GM23338 (cell line): ENCODE measurements around the gene KLHL25. TPM values are rescaled to one million over a fixed set of nuclear protein-coding genes. Genes with fewer than 3 reads are reported as not detected.

ENCODE experiments used
- ATAC-seq: fragments of 200-7000 bp; cut with Tn5 transposase; 3 replicates; pipeline ENCODE4 v1.9.1; 2020
- DNase-seq: peaks from one replicate; pipeline ENCODE4 v3.0.0-alpha.2; 2015; ENCODE audit warnings: low spot score
- H2AFZ ChIP-seq: fragments of 200-600 bp; sonication (generic); 2 replicates; pipeline ENCODE4 v1.8.0; 2016; ENCODE audit warnings: antibody characterized with exemption, mild to moderate bottlenecking, moderate library complexity
- H3F3A ChIP-seq: fragments of 200-600 bp; sonication (generic); replicated peaks from 2 replicates; pipeline ENCODE4 v1.8.0; 2017; ENCODE audit warnings: antibody characterized with exemption, mixed run types, low read depth
- H3K27ac ChIP-seq: fragments of 200-600 bp; sonication (generic); 2 replicates; pipeline ENCODE4 v1.6.1; 2016; ENCODE audit warnings: low read depth
- H3K27me3 ChIP-seq: fragments of 200-600 bp; sonication (generic); 2 replicates; pipeline ENCODE4 v1.8.0; 2016; ENCODE audit warnings: mild to moderate bottlenecking, mixed run types, moderate library complexity; ENCODE audit not compliant: insufficient read depth
- H3K36me3 ChIP-seq: fragments of 200-600 bp; sonication (generic); 2 replicates; pipeline ENCODE4 v1.8.0; 2016; ENCODE audit warnings: mild to moderate bottlenecking; ENCODE audit not compliant: insufficient read depth
- H3K4me1 ChIP-seq: fragments of 200-600 bp; sonication (generic); 2 replicates; pipeline ENCODE4 v1.8.0; 2016; ENCODE audit warnings: mild to moderate bottlenecking, moderate library complexity; ENCODE audit not compliant: insufficient read depth
- H3K4me2 ChIP-seq: fragments of 200-600 bp; sonication (generic); 2 replicates; pipeline ENCODE4 v1.7.1; 2017; ENCODE audit warnings: mixed run types
- H3K4me3 ChIP-seq: fragments of 200-600 bp; sonication (generic); 2 replicates; pipeline ENCODE4 v1.6.1; 2016; ENCODE audit warnings: mixed run types
- H3K79me2 ChIP-seq: fragments of 200-600 bp; sonication (generic); replicated peaks from 2 replicates; pipeline ENCODE4 v1.8.0; 2017; ENCODE audit warnings: mild to moderate bottlenecking; ENCODE audit not compliant: insufficient read depth
- H3K9me2 ChIP-seq: fragments of 200-600 bp; sonication (generic); 2 replicates; pipeline ENCODE4 v1.8.0; 2017; ENCODE audit not compliant: insufficient read depth
- H4K20me1 ChIP-seq: fragments of 200-600 bp; sonication (generic); replicated peaks from 2 replicates; pipeline ENCODE4 v1.8.0; 2017; ENCODE audit warnings: mild to moderate bottlenecking; ENCODE audit not compliant: insufficient read depth
- H3K27ac Mint-ChIP-seq: 2 replicates; pipeline ENCODE4 v1.8.0; 2020; ENCODE audit warnings: inconsistent platforms, mild to moderate bottlenecking, moderate library complexity, mixed read lengths
- H3K27me3 Mint-ChIP-seq: 3 replicates; pipeline ENCODE4 v1.8.0; 2022; ENCODE audit warnings: low read depth, mild to moderate bottlenecking, moderate library complexity, mixed read lengths, inconsistent platforms; ENCODE audit not compliant: insufficient read depth, poor library complexity
- H3K36me3 Mint-ChIP-seq: 3 replicates; pipeline ENCODE4 v1.8.0; 2021; ENCODE audit warnings: low read depth, mild to moderate bottlenecking, inconsistent platforms, moderate library complexity, mixed read lengths
- H3K4me1 Mint-ChIP-seq: 3 replicates; pipeline ENCODE4 v1.8.0; 2020; ENCODE audit warnings: mild to moderate bottlenecking, inconsistent platforms, mixed read lengths
- H3K4me3 Mint-ChIP-seq: 3 replicates; pipeline ENCODE4 v1.8.0; 2021; ENCODE audit warnings: moderate library complexity, mild to moderate bottlenecking, inconsistent platforms, mixed read lengths
- H3K9me3 Mint-ChIP-seq: 3 replicates; pipeline ENCODE4 v1.8.0; 2020; ENCODE audit warnings: moderate library complexity, mild to moderate bottlenecking, inconsistent platforms, mixed read lengths
- CTCF ChIP-seq, 2 experiments: fragments of 200-600 bp in 1 of 2; sonication (generic) in 1 of 2; conservative IDR thresholded peaks; 2 replicates each; pipeline versions ENCODE4 v1.5.1 to v1.6.1; 2016 to 2017; ENCODE audit warnings: antibody characterized with exemption in 2 of 2, low read depth in 2 of 2, mild to moderate bottlenecking in 2 of 2, moderate library complexity in 1 of 2
- ETS1 ChIP-seq: IDR thresholded peaks from 2 replicates; pipeline ENCODE4 v1.6.1; 2016; ENCODE audit warnings: antibody characterized with exemption
- EZH2 ChIP-seq: fragments of 200-600 bp; sonication (generic); IDR thresholded peaks from one replicate; pipeline ENCODE4 v1.8.0; 2017; ENCODE audit warnings: antibody characterized with exemption, mild to moderate bottlenecking, low read depth; ENCODE audit not compliant: unreplicated experiment
- EZH2phosphoT487 ChIP-seq: fragments of 200-600 bp; sonication (generic); IDR thresholded peaks from one replicate; pipeline ENCODE4 v1.8.1; 2018; ENCODE audit warnings: antibody characterized with exemption; ENCODE audit not compliant: unreplicated experiment
- JUNB ChIP-seq: IDR thresholded peaks from one replicate; pipeline ENCODE4 v1.6.1; 2016; ENCODE audit warnings: antibody characterized with exemption; ENCODE audit not compliant: unreplicated experiment
- NANOG ChIP-seq: IDR thresholded peaks from 2 replicates; pipeline ENCODE4 v1.6.1; 2016; ENCODE audit warnings: antibody characterized with exemption, borderline replicate concordance
- POLR2AphosphoS5 ChIP-seq: IDR thresholded peaks from 2 replicates; pipeline ENCODE4 v1.6.1; 2016; ENCODE audit warnings: antibody characterized with exemption, low read depth
- ZNF331 ChIP-seq: fragments of 250-450 bp; sonication (Bioruptor Pico); IDR thresholded peaks from 2 replicates; pipeline ENCODE4 v1.5.0; 2020; ENCODE audit warnings: low read depth, mild to moderate bottlenecking, moderate library complexity
- ZNF462 ChIP-seq: fragments of 250-450 bp; sonication (Bioruptor Pico); IDR thresholded peaks from 2 replicates; pipeline ENCODE4 v1.5.0; 2020; ENCODE audit warnings: mild to moderate bottlenecking, moderate library complexity
- polyA plus RNA-seq: library from polyadenylated mRNA; unstranded; fragments of >200 nt; fragmentation: Nextera tagmentation; extraction: Ambion mirVana; gene quantifications from 2 replicates; pipeline ENCODE4 v1.2.1, GENCODE V29; 2016
- total RNA-seq: library from RNA; depleted of rRNA; stranded (reverse); fragments of >200 nt; shearing (Covaris generic); gene quantifications from 2 replicates; pipeline ENCODE4 v1.2.3, GENCODE V29; 2014

KLHL25 gene
- total and polyA plus RNA-seq, 2 experiments from 2014 or later: 5.2 to 28.5 TPM

- Histone ChIP-seq H3K4me3 (no peak overlapping the region), H3K4me2 (no peak overlapping the region), H3K4me1 (peaks cover 21% of the 10 kb centered on the region), H3F3A (peaks cover 15% of the 10 kb centered on the region), H3K36me3 (no peaks in the 10 kb centered on the region; the same call in 1 of the 2 replicates), H4K20me1 (peaks cover 3% of the 10 kb centered on the region), H3K27ac (no peak overlapping the region), H3K27me3 (no peaks in the 10 kb centered on the region), H3K9me2 (no peaks in the 10 kb centered on the region), H2AFZ (no peak overlapping the region), H3K79me2 (no peaks in the 10 kb centered on the region)
- Mint-ChIP-seq H3K27me3 (peaks cover 13% of the 10 kb centered on the region), H3K4me1 (peaks cover 35% of the 10 kb centered on the region), H3K36me3 (peaks cover 27% of the 10 kb centered on the region), H3K9me3 (no peaks in the 10 kb centered on the region), H3K27ac (no peak overlapping the region), H3K4me3 (no peak overlapping the region)
- ATAC-seq (no peak), DNase-seq (no peak)
- TF ChIP-seq EZH2 (no peak), ZNF462 (CRISPR knock-in tag) (no peak), POLR2AphosphoS5 (no peak), JUNB (no peak), ETS1 (no peak), ZNF331 (CRISPR knock-in tag) (no peak), CTCF (conservative IDR thresholded peaks at IDR 0.05; ENCODE audit: low read depth in 2 of 2) (no peak), EZH2phosphoT487 (no peak), NANOG (no peak)
Observed at GRCh38 chr15:85755942-85756341, 38.8 kb downstream of the KLHL25 start.
